ENCODE results near the gene STAT5B. TPM values are rescaled to one million over a fixed set of nuclear protein-coding genes. Genes with fewer than 3 reads are reported as not detected.

STAT5B gene
- total and polyA plus RNA-seq, 2 of the 13 experiments (the other 11 are each of a cell fraction or from before 2014, with no cell fraction given) = 21.0 to 42.8 TPM

DNA sequence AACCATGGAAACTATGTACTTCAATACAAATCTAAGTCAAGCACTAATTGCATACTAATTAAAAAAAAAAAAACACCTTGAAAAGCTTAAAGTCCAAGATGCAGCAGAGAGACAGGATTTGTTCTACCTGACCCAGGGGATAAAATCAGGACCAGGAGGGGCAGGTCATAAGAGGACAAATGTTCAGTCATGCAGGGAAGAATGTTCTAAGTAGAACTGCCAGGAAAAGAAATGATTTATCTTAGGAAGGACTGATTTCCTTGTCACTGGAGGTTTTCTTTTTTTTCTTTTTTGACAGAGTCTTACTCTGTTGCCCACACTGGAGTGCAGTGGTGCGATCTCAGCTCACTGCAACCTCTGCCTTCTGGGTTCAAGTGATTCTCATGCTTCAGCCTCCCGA lies 72.8 kb downstream of the STAT5B start:
- no peak for FAIRE-seq
- ChIA-PET CTCF (ENCODE audit: low intra/inter-chr PET ratio, low total read pairs) (no interaction called here), POLR2A (no interaction called here)
- Histone ChIP-seq H3K4me1 (ENCODE audit: insufficient read depth, low read length) (peaks cover 16% of the 10 kb centered on the region), H4K20me1 (ENCODE audit: insufficient read depth, low read length) (no peaks in the 10 kb centered on the region), H3K36me3 (replicated peaks in 1 of 2; ENCODE audit: control insufficient read depth in 1 of 2, insufficient read depth in 2 of 2, low read length in 2 of 2) (peaks cover 7 to 24% of the 10 kb centered on the region in 2 experiments), H3K4me2 (ENCODE audit: low read depth, low read length) (no peak overlapping the region), H3K27ac (ENCODE audit: extremely low read length, insufficient read depth, low read length) (no peak overlapping the region), H3K4me3 (replicated peaks in 1 of 3; ENCODE audit: insufficient read depth in 1 of 3, low read depth in 2 of 3, low read length in 3 of 3) (no peak overlapping the region), H3K9ac (ENCODE audit: insufficient read depth, low read depth, low read length) (no peak overlapping the region), H2AFZ (ENCODE audit: low read length) (no peak overlapping the region), H3K9me3 (ENCODE audit: low read length) (no peaks in the 10 kb centered on the region), H3K27me3 (ENCODE audit: control insufficient read depth in 1 of 2, insufficient read depth in 2 of 2, low read length in 2 of 2) (no peaks in the 10 kb centered on the region), H3K79me2 (ENCODE audit: insufficient read depth, low read length) (no peaks in the 10 kb centered on the region)
- no peak for DNase-seq (ENCODE audit: low spot score)
- BruUV-seq (replicated peaks) = no TSS peak
- no peak for ATAC-seq
- TF ChIP-seq ZNF451 (CRISPR knock-in tag; IDR thresholded peaks at IDR 0.05) (no peak), RFX5 (IDR thresholded peaks at IDR 0.05; ENCODE audit: low read depth, low read length) (no peak), ZBTB8A (CRISPR knock-in tag; IDR thresholded peaks at IDR 0.05; ENCODE audit: borderline replicate concordance, low read depth) (no peak), ETV6 (CRISPR knock-in tag; conservative IDR thresholded peaks at IDR 0.05) (no peak), ZNF550 (CRISPR knock-in tag; IDR thresholded peaks at IDR 0.05; ENCODE audit: borderline replicate concordance) (no peak), ERF (CRISPR knock-in tag; IDR thresholded peaks at IDR 0.05) (no peak), HNRNPK (IDR thresholded peaks at IDR 0.05; ENCODE audit: low read depth, low read length, poor library complexity, severe bottlenecking) (no peak), ZSCAN12 (CRISPR knock-in tag; IDR thresholded peaks at IDR 0.05) (no peak), ZNF83 (CRISPR knock-in tag; IDR thresholded peaks at IDR 0.05; ENCODE audit: borderline replicate concordance) (no peak), HDAC2 (CRISPR knock-in tag; IDR thresholded peaks at IDR 0.05) (no peak), ZNF7 (CRISPR knock-in tag; IDR thresholded peaks at IDR 0.05) (no peak), NR3C1 (CRISPR knock-in tag; IDR thresholded peaks at IDR 0.05) (no peak)
- TF ChIP-seq, protein P1, sequence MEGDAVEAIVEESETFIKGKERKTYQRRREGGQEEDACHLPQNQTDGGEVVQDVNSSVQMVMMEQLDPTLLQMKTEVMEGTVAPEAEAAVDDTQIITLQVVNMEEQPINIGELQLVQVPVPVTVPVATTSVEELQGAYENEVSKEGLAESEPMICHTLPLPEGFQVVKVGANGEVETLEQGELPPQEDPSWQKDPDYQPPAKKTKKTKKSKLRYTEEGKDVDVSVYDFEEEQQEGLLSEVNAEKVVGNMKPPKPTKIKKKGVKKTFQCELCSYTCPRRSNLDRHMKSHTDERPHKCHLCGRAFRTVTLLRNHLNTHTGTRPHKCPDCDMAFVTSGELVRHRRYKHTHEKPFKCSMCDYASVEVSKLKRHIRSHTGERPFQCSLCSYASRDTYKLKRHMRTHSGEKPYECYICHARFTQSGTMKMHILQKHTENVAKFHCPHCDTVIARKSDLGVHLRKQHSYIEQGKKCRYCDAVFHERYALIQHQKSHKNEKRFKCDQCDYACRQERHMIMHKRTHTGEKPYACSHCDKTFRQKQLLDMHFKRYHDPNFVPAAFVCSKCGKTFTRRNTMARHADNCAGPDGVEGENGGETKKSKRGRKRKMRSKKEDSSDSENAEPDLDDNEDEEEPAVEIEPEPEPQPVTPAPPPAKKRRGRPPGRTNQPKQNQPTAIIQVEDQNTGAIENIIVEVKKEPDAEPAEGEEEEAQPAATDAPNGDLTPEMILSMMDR (CRISPR knock-in tag; IDR thresholded peaks at IDR 0.05) = no peak
- WGBS (ENCODE audit: low lambda C conversion rate) = 98% methylated on average over 2 of the region's 2 CpGs
- in situ Hi-C loops (cut with HindIII; ENCODE audit: extremely low pct_ligation_motif_present, low pct_unique_long_range_greater_than_20kb) (no loop called here), intact Hi-C loops (cut with micrococcal nuclease; ENCODE audit: unreplicated experiment) (no loop called here)
